Activated T-cell treated with anti-CD3 and anti-CD28 coated beads for 24 hours (primary cell): ENCODE results near the gene RELL1.

Experiments used
- DNase-seq: peaks from one replicate; pipeline ENCODE4 v3.0.0-alpha.2; 2020; ENCODE audit warnings: low read depth

The RELL1 gene

DNA sequence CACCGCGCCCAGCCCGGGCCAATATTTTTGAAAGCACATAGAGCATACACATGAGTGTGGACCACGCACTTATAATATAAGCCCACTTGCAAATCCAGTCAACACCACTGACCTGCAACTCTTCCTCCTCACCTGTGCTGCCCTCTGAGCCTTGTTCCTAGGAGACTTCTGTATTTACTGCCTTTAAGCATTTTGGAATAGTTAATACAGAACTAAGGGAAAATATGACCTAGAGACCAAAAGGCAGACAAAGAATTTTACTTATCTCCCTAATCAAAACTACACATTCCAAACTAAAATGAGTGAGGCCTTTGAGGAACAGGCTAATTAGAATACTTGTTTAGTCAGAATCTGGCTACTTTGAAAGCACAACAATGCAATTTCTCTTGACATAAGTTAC, 89.1 kb downstream of the RELL1 start:
- DNase-seq: no peak

DNA sequence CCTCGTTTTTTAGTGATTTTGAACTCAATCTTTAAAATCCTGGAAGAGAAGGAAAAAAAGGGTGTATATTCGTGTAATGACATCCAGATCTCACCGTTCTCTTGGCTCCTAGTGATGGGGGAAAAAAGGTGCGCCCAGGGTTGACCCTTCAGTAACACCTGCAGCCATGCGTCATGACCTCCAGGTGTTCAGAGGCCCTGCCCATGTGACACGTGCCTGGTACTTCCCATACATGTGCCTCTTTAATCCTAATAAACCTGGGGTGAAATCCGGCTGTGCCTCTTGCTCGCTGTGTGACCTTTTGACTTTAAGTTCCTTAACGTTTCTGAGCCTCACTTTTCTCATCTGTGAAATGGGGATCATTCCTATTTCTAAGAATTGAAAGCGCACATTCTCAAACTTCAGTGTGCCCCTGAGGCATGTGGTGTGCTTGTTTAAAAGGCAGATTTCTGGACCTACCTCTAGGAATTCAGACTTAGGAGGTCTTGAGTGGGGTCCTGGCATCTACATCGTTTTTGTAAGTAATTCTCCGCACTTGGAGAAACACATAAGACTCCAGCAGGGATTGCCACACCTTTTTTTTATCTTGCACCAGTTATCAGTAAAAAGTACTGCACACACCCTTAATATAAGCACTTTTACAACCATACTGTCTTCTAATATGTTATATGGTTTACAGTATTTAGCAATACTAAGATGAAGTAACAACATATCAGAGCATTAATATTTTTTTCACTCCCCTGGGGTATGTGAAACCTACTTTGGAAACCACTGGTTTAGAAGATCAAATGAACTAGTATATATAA, 90.1 kb downstream of the RELL1 start:
- DNase-seq: no peak

DNA sequence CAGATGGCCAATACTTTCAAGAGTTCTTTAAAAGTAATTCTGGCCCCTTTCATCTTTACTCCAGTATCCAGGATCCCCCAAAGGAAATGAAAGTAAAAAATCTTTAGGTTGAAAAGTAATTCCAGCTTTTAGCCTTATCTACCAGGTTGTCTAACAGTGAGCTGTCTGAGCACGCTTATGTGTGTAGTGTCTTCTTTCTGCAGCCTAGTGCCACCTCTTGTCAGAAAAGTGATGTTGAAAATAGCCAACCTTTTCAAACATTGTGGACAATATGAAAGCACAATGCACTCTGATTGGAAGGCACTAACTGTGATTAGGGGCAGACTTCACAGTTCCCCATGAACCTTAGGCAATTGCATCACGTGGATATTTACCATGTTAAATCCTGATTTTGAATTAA, 92.1 kb downstream of the RELL1 start:
- DNase-seq: no peak

DNA sequence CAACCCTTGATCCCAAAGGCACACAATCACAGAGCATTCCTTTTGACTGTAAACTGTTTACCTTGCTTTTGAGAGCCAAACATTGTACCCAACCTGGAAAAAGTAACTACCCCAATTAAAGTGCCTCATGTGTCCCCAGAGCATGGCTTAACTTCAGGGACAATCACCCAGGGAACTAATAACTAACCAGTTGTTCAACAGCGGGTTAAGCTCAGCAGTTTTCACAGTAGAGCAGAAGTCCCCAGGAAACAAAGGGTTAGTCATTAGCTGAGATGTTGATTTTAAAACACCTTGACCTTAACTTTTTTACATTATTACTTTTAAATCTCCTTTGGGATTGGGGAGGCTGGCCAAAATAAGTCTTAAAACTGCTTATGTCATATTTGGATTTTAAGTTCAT, 94.8 kb downstream of the RELL1 start:
- no peak for DNase-seq

DNA sequence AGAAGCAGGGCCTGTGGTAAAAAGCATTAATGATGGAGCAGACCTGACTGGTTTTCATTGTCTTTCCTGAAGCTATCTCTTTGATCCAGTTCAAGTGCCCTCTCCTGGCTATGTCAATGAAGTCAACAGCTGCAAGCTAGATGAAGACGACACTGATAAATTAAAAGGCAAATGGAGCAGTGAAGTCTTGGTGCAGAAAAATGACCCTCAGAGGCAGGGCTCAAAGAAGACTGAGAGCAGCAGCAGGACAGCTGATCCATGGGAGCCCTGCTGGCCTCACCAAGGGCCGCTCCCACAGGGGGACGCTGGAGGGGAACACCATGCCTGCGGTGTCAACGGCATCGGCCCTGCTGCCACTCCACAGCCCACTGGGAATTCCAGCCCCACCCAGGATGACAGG, 96.2 kb downstream of the RELL1 start:
- no peak for DNase-seq

DNA sequence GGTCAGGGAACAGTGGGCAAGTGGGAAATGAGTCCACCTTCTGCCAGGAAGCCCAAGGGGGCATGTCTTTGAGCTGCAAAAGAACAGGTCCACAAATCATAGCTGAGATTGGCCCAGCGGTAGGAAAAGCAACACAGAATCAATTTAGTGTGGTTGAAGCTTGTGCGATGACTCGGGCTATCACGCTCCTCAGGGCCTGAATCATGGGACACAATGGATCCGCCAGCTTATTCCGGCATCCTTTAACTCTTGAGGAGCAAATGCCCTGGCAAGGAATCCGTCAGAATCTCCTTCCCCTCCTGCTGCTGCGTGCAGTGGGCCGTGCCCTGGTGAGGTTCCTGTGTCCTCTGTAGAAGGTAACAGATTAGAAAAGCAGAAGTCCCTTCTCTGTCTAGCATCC, 98.0 kb downstream of the RELL1 start:
- DNase-seq: no peak

DNA sequence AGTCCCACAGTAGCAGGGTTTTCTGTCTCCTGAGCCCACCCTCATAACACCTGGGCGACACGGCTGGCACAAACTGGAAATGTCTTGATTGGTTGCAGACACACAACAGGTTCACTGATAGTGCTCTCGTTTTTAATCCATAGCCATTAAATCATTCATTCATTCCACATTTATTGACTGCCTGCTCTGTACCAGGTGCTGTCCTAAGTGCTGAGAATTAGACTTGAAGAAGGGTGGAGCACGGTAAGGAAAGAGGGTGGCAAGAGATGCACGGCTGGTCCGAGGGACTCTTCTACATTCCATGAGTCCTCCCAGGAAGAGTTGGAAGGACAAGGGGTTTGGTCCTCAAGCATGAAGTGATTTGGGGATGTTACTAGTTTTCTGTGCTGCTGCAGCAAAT, 100.0 kb downstream of the RELL1 start:
- no peak for DNase-seq

DNA sequence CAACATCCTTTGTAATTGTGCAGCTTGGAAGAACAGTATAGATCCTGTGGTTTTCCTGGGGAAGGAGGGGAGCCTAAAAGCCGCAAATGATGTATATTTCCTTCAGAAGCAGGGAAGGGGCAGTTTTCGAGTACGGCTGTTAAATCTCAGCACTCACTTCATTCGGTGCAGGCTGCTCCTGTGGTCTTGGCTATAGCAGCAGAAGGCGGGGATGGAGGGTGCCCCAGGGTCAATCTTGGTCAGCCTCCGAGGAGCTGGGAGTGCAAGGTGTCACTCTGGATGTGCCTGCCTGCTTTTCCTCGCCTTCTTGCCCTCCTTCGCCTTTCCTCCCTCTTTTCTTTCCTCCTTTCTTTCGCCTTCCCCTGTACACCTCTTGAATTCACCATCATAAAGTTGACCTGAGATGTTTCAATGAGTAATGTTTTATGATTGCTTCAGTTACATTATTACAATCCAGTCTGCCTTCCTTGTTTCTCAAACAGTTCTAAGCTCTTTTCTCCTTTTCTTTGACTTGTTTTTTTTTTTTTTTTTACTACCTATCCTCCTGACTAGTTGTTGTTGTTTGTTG, 101.6 kb downstream of the RELL1 start:
- DNase-seq: no peak

DNA sequence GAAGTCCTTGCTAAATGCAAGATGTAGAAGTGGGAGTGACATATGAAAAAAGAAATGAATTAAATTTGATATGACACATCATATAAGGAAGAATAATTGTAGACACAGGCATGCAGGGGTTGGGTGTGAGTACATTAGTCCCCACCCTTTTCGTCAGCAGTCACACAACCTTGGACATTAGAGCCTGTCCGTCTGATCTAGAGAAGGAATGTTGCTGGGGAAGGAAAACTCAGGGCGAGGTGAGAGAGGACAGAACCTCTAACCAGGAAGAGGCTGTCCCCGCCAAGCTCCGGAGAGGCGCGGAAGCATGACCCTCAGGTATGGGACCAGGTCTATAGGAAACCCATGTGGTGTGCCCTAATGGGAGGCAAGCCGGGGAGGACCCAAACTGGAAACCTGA, 102.1 kb downstream of the RELL1 start:
- no peak for DNase-seq

DNA sequence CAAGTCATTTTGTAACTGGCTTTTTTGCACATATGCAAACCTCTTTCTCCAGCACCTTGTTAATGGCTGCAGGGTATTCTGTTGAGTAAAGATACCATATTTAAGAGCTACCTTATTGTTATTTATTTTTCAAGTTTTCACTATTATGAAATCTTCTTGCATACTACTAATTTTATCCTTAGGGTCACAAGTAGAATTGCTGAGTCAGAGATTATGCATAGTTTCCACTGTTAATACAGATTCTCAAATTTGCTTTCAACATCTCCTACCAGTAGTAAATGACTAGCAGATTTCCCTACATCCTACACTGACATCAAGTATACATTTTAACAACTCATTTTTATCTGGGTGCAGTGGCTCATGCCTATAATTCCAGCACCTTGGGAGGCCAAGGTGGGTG, 112.6 kb downstream of the RELL1 start:
- DNase-seq: no peak

DNA sequence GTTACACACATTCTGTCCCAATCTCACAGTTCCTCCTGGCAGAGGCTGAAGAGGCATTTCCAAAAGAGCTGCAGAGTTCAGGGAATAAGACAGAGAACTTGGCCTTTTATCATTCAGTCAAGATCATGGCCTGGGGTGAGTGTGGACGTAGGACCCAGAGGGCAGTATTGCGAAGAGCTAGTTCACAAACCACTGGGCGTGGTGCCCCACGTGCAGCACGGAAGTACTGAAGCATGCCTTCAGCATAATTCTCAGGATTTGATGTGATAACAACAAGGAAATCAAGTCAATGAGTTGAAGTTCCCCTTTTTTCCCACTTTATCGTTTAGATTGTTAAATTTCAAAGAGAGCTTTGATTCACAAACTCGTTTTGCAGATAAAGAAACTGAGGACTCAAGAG, 117.7 kb downstream of the RELL1 start:
- DNase-seq: no peak

DNA sequence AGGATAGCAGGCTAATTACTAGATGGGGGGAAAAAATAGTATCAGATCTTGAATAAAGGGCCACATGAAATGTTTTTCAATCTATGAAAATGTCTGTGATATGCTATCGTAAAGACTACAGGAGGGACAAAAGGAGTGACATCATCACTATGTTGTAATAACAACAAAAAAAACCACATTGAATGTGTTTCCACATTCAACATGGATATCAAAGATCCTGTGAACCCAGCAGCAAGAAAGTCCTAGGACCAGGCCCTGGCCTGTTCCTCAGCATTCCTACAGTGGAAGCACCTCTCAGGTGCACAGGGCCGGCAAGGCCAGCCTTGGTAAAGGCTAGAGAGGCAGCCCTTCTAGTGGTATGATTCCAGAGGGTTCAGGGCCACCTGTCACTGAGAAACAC, 118.3 kb downstream of the RELL1 start:
- no peak for DNase-seq

DNA sequence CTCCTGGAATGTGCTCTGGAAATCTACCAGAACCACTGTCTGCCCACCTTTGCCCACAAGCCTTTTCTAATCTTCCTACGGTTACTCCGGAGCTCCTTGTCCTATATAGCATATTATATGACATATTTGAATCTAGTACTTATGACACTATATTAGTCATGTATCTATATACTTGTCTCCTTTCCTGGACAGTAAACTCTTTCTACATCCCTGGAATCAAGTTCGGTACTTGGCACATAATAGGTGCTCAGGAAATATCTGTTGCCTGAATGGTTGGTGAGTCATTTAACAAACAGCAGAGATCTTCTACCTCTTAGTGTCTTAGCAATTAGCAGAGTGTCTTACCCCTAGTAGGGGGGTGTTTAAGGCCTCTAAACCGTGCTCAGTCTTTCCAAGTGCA, 123.6 kb downstream of the RELL1 start:
- DNase-seq: no peak

DNA sequence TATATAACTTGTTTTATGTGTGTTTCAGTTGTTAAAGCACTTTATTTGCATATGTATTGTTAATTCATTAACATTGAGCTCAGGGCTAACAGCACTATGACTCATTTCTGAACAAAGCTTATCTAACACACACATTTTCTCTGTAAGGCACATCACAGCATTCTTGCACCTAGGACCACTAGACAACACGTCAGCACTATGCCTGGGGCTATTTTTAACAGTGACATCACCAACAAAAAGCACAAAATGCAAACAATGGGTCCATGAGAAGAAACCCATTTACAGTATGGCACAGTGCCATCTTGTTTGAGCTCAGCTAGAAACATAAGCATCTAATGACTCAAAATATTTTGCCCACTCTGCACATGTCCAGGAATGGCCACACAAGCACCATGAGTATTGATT, 124.4 kb downstream of the RELL1 start:
- no peak for DNase-seq

DNA sequence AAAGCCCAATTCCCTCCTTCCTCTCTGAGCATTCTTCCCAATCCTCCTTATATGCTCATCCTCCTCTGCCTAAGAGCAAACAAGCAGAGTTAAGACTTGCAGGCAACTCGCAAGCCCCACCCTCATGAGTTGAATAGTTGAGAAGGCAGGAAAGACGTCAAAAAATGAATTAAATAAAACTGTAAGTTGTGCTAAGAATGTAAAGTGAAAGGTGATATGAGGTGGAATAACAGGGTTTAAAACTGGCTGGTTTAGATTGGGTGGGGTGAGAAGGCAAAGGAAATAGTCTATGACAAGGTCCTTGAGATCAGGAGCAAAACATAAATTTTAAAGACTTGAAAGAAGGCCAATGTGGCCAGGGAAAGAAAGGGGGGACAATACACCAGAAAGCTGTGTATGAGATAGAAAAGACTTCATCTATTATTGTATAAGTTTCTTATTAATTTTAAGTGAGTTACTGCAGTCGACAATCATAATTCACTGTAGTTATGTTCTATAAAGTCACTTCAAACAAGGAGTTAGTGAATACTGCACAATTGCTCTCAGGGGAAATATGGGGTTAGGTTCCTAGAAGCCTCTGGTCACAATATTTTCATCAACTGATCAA, 124.9 kb downstream of the RELL1 start:
- no peak for DNase-seq
